T-helper 1 cell treated with Interleukin-12 subunit alpha and Interleukin-12 subunit beta and Interleukin-4 antibody, amounts not matched to agents 30 μg/mL and 1 μg/mL, for 36 hours (primary cell): ENCODE results near the gene GPR27.
A peak's percentile ranks its signal among the peaks of the same experiment; 100 is the strongest.

Source experiments
- H3K27ac Mint-ChIP-seq: one replicate; pipeline ENCODE4 v1.8.0; 2021; ENCODE audit warnings: mild to moderate bottlenecking, mixed read lengths
- H3K27me3 Mint-ChIP-seq: one replicate; pipeline ENCODE4 v1.8.0; 2021; ENCODE audit warnings: low read depth, mixed read lengths
- H3K36me3 Mint-ChIP-seq: one replicate; pipeline ENCODE4 v1.8.0; 2021; ENCODE audit warnings: low read depth, mixed read lengths
- H3K4me1 Mint-ChIP-seq: one replicate; pipeline ENCODE4 v1.8.0; 2021; ENCODE audit warnings: low read depth, mixed read lengths
- H3K4me3 Mint-ChIP-seq: one replicate; pipeline ENCODE4 v1.8.0; 2021; ENCODE audit warnings: mild to moderate bottlenecking, moderate library complexity, mixed read lengths
- H3K9me3 Mint-ChIP-seq: one replicate; pipeline ENCODE4 v1.8.0; 2021; ENCODE audit warnings: mixed read lengths

Gene GPR27

GRCh38 chr3:71753701-71754609 lies at the start of gene GPR27:
TSS of gene GPR27 (plus strand) at chr3:71753855. CDS start at chr3:71754050, 195 bp downstream.
- peaks cover 6% of the 10 kb centered on the region for H3K4me1 Mint-ChIP-seq
- peaks cover 64% of the 10 kb centered on the region for H3K27me3 Mint-ChIP-seq
- no peak within 1 kb of the TSS for H3K27ac Mint-ChIP-seq
- no peaks in the 10 kb centered on the region for H3K9me3 Mint-ChIP-seq
- peak within 1 kb of the TSS; percentile 45 for H3K4me3 Mint-ChIP-seq
- H3K36me3 Mint-ChIP-seq, result no peaks in the 10 kb centered on the region

- H3K9me3 Mint-ChIP-seq, result no peaks in the 10 kb centered on the region
- peaks cover 51% of the 10 kb centered on the region for H3K36me3 Mint-ChIP-seq
- no peaks in the 10 kb centered on the region for H3K27me3 Mint-ChIP-seq
- peaks cover 63% of the 10 kb centered on the region for H3K4me1 Mint-ChIP-seq
- H3K27ac Mint-ChIP-seq, result peak overlapping the region; percentile 34
- H3K4me3 Mint-ChIP-seq, result no peak overlapping the region
Observed at GRCh38 chr3:71704915-71705314, 48.7 kb upstream of the GPR27 start.

GRCh38 chr3:71705681-71706080 lies 48.0 kb upstream of the GPR27 start:
- Mint-ChIP-seq H3K4me1 (peaks cover 67% of the 10 kb centered on the region), H3K36me3 (peaks cover 50% of the 10 kb centered on the region), H3K4me3 (no peak overlapping the region), H3K27me3 (no peaks in the 10 kb centered on the region), H3K27ac (no peak overlapping the region), H3K9me3 (no peaks in the 10 kb centered on the region)

GRCh38 chr3:71707595-71707994 lies 46.1 kb upstream of the GPR27 start:
- Mint-ChIP-seq H3K27ac (no peak overlapping the region), H3K4me1 (peaks cover 60% of the 10 kb centered on the region), H3K4me3 (no peak overlapping the region), H3K9me3 (no peaks in the 10 kb centered on the region), H3K36me3 (peaks cover 36% of the 10 kb centered on the region), H3K27me3 (no peaks in the 10 kb centered on the region)

- Mint-ChIP-seq H3K27ac (no peak overlapping the region), H3K36me3 (peaks cover 35% of the 10 kb centered on the region), H3K4me3 (no peak overlapping the region), H3K9me3 (no peaks in the 10 kb centered on the region), H3K27me3 (no peaks in the 10 kb centered on the region), H3K4me1 (peaks cover 55% of the 10 kb centered on the region)
Observed at GRCh38 chr3:71708476-71709105, 45.1 kb upstream of the GPR27 start.

- H3K36me3 Mint-ChIP-seq, result peaks cover 28% of the 10 kb centered on the region
Observed at GRCh38 chr3:71709908-71710511, 43.6 kb upstream of the GPR27 start.

GRCh38 chr3:71710906-71711494 lies 42.7 kb upstream of the GPR27 start:
- H3K27me3 Mint-ChIP-seq, result no peaks in the 10 kb centered on the region
- no peaks in the 10 kb centered on the region for H3K9me3 Mint-ChIP-seq
- peak overlapping the region; percentile 5 for H3K27ac Mint-ChIP-seq
- H3K36me3 Mint-ChIP-seq, result peaks cover 23% of the 10 kb centered on the region
- H3K4me3 Mint-ChIP-seq, result no peak overlapping the region
- H3K4me1 Mint-ChIP-seq, result peaks cover 46% of the 10 kb centered on the region

More at GRCh38 chr3:71709908-71710511, 43.6 kb upstream of the GPR27 start:
- Mint-ChIP-seq H3K4me1 (peaks cover 48% of the 10 kb centered on the region), H3K27ac (peak overlapping the region; percentile 34), H3K9me3 (no peaks in the 10 kb centered on the region), H3K4me3 (no peak overlapping the region), H3K27me3 (no peaks in the 10 kb centered on the region)

GRCh38 chr3:71713041-71713440 lies 40.6 kb upstream of the GPR27 start:
- no peak overlapping the region for H3K4me3 Mint-ChIP-seq
- peaks cover 14% of the 10 kb centered on the region for H3K36me3 Mint-ChIP-seq
- no peaks in the 10 kb centered on the region for H3K27me3 Mint-ChIP-seq
- no peaks in the 10 kb centered on the region for H3K9me3 Mint-ChIP-seq
- peaks cover 49% of the 10 kb centered on the region for H3K4me1 Mint-ChIP-seq
- H3K27ac Mint-ChIP-seq, result no peak overlapping the region

GRCh38 chr3:71714595-71714994 lies 39.1 kb upstream of the GPR27 start:
- H3K4me3 Mint-ChIP-seq, result no peak overlapping the region
- no peaks in the 10 kb centered on the region for H3K9me3 Mint-ChIP-seq
- no peaks in the 10 kb centered on the region for H3K27me3 Mint-ChIP-seq
- peaks cover 53% of the 10 kb centered on the region for H3K4me1 Mint-ChIP-seq
- H3K27ac Mint-ChIP-seq, result no peak overlapping the region
- H3K36me3 Mint-ChIP-seq, result peaks cover 23% of the 10 kb centered on the region

GRCh38 chr3:71718072-71718471 lies 35.6 kb upstream of the GPR27 start:
- no peak overlapping the region for H3K4me3 Mint-ChIP-seq
- no peaks in the 10 kb centered on the region for H3K27me3 Mint-ChIP-seq
- H3K4me1 Mint-ChIP-seq, result peaks cover 58% of the 10 kb centered on the region
- no peaks in the 10 kb centered on the region for H3K9me3 Mint-ChIP-seq
- H3K36me3 Mint-ChIP-seq, result peaks cover 33% of the 10 kb centered on the region
- no peak overlapping the region for H3K27ac Mint-ChIP-seq

- Mint-ChIP-seq H3K27me3 (no peaks in the 10 kb centered on the region), H3K4me1 (peaks cover 57% of the 10 kb centered on the region), H3K4me3 (peak overlapping the region; percentile 71), H3K36me3 (peaks cover 32% of the 10 kb centered on the region), H3K9me3 (no peaks in the 10 kb centered on the region), H3K27ac (peak overlapping the region; percentile 92)
Observed at GRCh38 chr3:71721002-71721401, 32.7 kb upstream of the GPR27 start.

GRCh38 chr3:71721651-71722157 lies 32.0 kb upstream of the GPR27 start:
- peaks cover 64% of the 10 kb centered on the region for H3K4me1 Mint-ChIP-seq
- peak overlapping the region; percentile 92 for H3K27ac Mint-ChIP-seq
- H3K9me3 Mint-ChIP-seq, result no peaks in the 10 kb centered on the region
- peak overlapping the region; percentile 71 for H3K4me3 Mint-ChIP-seq
- no peaks in the 10 kb centered on the region for H3K27me3 Mint-ChIP-seq
- H3K36me3 Mint-ChIP-seq, result peaks cover 32% of the 10 kb centered on the region

GRCh38 chr3:71722693-71723092 lies 31.0 kb upstream of the GPR27 start:
- Mint-ChIP-seq H3K36me3 (peaks cover 32% of the 10 kb centered on the region), H3K27me3 (no peaks in the 10 kb centered on the region), H3K4me1 (peaks cover 65% of the 10 kb centered on the region)

GRCh38 chr3:71723452-71724170 lies 30.0 kb upstream of the GPR27 start:
- peaks cover 64% of the 10 kb centered on the region for H3K4me1 Mint-ChIP-seq
- H3K36me3 Mint-ChIP-seq, result peaks cover 27% of the 10 kb centered on the region
- no peaks in the 10 kb centered on the region for H3K9me3 Mint-ChIP-seq
- H3K27me3 Mint-ChIP-seq, result no peaks in the 10 kb centered on the region
- peak overlapping the region; percentile 96 for H3K4me3 Mint-ChIP-seq
- H3K27ac Mint-ChIP-seq, result peak overlapping the region; percentile 96

More at GRCh38 chr3:71722693-71723092, 31.0 kb upstream of the GPR27 start:
- peak overlapping the region; percentile 92 for H3K27ac Mint-ChIP-seq
- H3K9me3 Mint-ChIP-seq, result no peaks in the 10 kb centered on the region
- H3K4me3 Mint-ChIP-seq, result peak overlapping the region; percentile 71
